Superior temporal gyrus (tissue), 1 donor: Measurements from ENCODE around the gene CFAP58.
A peak's percentile ranks its signal among the peaks of the same experiment; 100 is the strongest.

Experiments used
- DNase-seq: peaks from one replicate; pipeline ENCODE4 v3.0.0-alpha.2; 2016; ENCODE audit errors: extremely low spot score

The CFAP58 gene

DNA sequence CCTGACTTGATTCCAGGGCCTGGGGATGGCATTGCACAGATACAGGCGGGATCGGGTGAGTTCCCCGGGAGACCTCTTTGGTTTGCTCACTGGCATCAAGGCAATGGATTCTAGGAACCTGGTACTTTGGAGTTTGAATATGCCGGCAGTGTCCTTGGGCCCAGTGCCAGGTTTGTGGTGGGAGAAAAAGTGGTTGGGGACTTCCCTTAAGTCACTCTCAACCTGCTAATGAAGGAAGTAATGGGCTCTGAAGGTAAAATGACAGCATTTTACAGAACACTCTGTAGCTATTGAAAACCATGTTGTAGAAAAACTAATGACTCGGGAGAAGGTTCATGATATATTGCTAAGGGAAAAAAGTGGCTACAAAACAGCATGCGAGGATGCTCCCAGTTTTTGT, 129.9 kb downstream of the CFAP58 start:
- DNase-seq: no peak

DNA sequence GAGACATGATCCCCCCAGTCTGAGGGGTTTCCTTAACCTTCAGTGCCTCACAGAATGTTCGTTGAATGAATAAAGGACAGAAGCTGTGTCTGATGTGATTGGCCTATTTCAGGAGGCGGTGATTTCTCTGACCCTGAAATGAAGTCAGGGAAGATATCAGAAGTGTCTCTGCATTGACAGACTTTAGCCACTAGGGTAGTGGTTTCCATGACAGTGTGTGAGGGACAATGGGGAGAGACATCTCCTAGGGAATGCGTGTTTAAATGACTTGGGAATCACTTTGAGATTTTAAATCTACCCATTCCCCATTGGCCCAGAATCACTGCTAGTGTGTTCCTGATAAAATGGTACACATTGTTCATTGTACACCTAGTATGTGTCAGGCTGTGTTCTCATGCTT, 132.0 kb downstream of the CFAP58 start:
- DNase-seq: no peak

DNA sequence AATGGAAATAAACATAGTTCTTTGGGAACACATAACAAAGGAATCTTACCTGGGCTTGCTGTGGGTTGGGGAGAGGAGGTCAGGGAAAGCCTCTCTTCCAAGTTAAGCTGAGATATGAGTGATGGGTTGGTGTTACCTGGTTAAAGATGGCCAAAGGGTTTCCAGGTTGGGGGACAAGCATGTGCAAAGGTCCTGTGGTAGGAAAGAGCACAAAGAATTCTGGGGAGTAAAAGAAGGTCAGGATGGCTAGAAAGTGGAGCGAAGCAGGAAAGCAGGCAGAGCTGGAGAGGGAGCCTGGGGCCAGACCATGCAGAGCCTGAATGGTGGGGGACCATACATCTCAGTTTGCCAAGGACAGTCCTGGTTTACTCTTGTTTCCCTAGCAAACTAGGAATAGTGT, 133.2 kb downstream of the CFAP58 start:
- DNase-seq: no peak

DNA sequence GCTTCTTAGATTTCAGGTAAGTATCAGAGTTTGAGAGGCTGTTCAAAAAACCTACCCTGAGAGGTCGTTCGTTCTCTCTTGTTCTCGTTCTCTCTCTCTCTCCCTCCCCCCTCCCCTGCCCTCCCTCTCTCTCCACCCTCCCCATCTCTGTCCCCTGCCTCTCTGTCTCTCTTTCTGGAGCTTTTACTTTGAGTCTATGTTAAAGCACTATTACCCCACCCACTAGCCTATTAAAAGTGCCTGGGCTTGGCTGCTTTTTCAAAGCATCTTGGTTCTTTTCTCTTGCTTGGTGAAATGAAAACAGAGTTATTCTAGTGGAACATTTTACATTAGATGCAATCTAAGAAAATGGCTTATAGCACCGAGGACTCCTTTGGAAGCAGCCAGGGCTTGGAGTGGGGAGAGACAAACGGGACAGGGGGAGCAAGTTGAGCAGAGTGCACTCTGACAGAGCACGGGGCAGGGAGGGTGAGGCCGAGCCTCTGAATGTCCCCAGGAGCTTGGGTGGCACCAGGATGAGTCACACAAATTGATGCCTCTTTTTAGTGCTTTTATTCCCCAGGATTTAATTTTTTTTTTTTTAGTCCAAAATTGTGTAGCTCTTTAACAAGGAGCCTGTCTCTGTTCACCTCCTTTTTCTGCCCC, 134.3 kb downstream of the CFAP58 start:
- DNase-seq: no peak

DNA sequence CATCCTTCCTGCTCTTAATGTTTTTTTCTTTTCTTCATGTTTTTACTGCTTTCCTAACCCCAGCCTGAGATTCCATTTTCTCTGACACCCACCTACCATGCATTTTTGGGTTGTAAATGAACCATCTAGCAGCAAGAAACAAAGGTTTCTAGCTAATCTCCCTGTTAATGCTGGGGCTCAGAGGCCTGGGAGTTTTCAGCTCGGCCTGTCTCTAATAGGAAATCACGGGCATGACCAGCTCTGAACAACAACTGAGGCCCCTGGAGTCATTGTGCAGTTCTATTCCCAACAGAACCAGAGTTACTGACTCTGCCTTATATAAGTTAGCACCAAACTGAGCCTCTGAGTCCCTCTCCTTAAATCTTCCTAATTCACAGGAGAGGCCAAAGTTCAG, 134.8 kb downstream of the CFAP58 start:
- no peak for DNase-seq

DNA sequence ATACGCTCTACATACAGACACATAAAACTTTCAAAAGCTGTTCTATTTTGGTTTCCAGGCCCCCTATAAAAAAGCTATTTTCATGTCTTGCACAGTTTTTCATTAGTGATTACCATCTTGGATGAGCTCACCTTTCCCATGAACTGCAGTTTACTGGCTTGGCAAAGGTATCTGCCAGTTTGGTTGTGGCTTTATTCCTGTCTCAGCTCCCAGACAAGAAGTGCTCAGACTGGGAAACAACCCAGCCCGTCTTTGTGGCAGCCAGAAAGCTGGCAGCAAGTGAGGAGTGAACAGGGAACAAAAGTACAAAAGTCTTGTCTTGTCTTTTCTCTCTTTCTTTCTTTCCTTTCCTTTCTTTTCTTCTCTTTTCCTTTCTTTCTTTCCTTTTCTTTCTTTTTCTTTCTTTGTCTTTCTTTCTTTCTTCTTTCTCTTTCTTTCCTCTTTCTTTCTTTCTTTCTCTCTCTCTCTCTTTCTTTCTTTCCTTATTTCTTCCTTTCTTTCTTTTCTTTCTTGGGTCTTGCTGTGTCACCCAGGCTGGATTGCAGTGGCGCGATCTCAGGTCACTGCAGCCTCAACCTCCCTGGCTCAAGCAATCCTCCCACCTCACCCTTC, 138.8 kb downstream of the CFAP58 start:
- DNase-seq: peak; percentile 16

DNA sequence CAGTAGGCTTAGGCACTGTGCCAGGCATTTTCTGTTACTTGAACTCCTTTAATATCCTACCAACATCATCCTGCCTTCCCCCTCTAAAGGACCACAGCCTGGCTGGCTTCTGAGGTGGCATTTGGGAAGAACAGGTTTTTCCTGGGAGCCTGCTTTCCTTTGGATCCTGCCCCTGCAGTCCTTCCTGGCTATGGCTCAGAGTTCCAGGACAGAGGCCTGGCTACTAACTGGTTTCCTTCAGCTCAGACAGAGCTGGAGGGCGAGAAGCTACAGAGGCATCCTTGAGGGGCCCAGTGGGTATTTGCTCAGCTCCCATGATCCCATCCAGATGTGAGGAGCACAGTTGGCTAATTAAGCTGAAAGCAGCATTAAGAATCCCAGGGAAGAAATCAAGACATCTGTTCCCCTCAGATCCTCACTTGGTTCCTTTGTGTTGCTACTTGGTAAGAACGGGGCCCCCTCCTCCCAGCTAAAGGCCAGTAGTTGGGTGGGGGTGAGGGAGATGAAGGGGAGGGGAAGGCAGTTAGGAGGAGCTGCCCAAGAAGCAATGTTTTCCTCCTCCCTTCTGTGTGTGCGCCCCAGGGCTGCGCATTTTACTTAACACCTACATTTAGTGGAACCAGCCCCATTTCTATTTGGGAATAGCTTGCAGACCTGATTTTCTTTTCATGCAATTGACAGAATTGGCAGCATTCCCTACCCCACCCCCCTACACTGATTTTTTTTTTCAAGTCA, 144.9 kb downstream of the CFAP58 start:
- DNase-seq: no peak

DNA sequence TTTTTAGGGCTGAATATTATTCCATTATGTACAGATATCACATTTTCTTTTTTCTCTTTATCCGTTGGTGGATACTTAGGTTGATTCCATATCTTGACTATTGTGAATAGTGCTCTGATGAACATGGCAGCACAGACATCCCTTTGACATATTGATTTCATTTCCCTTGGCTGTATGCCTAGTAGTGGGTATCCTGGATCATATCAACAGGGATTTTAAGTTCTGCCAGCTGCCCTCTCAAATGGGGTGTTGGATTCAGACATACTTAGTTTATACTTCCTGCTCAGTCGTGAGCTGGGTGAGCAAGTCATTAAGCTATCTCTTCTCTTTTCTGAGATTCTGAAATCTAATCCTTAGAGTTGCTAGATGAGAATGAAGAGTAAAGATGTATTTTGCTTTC, 147.8 kb downstream of the CFAP58 start:
- no peak for DNase-seq

DNA sequence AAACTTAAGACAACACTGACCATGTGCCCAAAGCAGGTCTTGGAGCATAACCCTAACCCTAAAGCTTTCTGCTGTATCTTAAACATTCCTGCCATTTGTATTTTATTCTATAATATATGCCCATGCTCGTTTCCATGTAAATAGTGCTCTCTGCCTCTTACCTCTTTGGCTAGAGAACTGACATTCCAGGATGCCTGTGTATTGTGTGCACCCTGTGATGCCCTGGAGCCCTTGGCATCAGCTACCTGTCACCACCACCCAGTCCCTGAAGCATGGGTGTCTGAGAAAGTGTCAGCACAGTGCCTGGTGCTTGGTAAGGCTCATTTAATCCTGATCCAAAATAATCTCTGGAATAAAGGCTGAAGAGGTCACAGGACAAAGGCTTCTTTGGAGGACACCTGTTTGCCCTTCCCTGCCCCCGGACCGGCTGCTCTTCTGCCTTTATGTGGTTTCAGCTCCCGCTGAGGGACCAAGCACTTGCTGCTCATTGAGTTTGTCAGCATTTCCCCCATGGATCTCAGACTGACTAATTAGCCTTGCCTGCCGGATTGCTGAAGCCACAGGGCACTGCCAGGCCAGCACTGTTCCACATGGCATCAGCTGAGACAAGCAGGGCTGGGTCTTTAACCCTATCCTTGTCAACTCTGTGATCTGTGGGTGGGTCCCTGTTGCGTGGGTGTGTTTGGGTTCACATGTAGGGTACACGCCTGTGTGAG, 148.4 kb downstream of the CFAP58 start:
- DNase-seq: no peak

DNA sequence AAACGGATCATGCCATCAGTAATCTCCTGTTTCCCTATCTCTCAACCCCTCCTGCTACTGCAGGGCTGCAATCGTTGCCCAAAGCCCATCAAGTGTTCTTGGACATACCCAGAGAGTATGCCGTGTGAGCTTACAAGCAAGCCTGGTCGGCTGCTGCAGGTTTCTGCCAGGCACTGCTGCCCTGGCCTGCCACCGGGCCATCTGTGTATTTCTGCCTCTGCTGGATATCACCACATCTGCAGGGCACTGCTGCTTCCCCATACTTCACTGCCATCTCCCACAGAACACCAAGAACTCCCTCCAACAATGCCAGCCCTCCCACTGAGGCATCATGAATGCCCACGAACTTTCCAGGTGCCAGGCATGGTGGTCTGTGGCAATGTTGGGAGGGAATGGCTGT, 149.3 kb downstream of the CFAP58 start:
- DNase-seq: no peak
